PFSK-1 (cell line): ENCODE measurements around the gene CEP128.

Experiments used
- POLR2AphosphoS5 ChIP-seq: IDR thresholded peaks from 2 replicates; pipeline ENCODE4 v1.6.1; 2012; ENCODE audit warnings: low read depth, mild to moderate bottlenecking, control low read depth, low read length, moderate library complexity
- REST ChIP-seq, 2 experiments: IDR thresholded peaks; 2 replicates each; pipeline versions ENCODE4 v1.6.1 to v1.8.0; 2011 to 2012; ENCODE audit warnings: low read depth in 2 of 2, low read length in 2 of 2, control low read depth in 1 of 2, inconsistent platforms in 1 of 2, mild to moderate bottlenecking in 1 of 2, moderate library complexity in 1 of 2; ENCODE audit not compliant: insufficient read depth in 1 of 2
- TAF1 ChIP-seq: IDR thresholded peaks from 2 replicates; pipeline ENCODE4 v1.6.1; 2012; ENCODE audit warnings: low read length, control low read depth, borderline replicate concordance; ENCODE audit not compliant: insufficient read depth

GRCh38 chr14:80658155-80658554, 283.4 kb downstream of the CEP128 start:
- TF ChIP-seq POLR2AphosphoS5 (no peak), TAF1 (no peak), REST (IDR thresholded peaks at IDR 0.05; ENCODE audit: insufficient read depth in 1 of 2, low read depth in 2 of 2, low read length in 2 of 2) (no peak)
